Hepatocyte (in vitro differentiated cells): ENCODE data around the gene LY6G6F.

Experiments
- EZH2 ChIP-seq: fragments of 200-600 bp; sonication (generic); IDR thresholded peaks from 2 replicates; pipeline ENCODE4 v1.6.1; 2016; ENCODE audit warnings: antibody characterized with exemption, mild to moderate bottlenecking, borderline replicate concordance
- EZH2phosphoT487 ChIP-seq: fragments of 200-600 bp; sonication (generic); IDR thresholded peaks from one replicate; pipeline ENCODE4 v1.6.1; 2018; ENCODE audit warnings: antibody characterized with exemption, mild to moderate bottlenecking, low read depth, moderate library complexity; ENCODE audit not compliant: unreplicated experiment, severe bottlenecking
- TF ChIP-seq, protein P1 (sequence below): fragments of 200-600 bp; sonication (generic); IDR thresholded peaks from 2 replicates; pipeline ENCODE4 v1.5.1; 2016; ENCODE audit warnings: antibody characterized with exemption, mild to moderate bottlenecking; ENCODE audit not compliant: poor library complexity

DNA sequence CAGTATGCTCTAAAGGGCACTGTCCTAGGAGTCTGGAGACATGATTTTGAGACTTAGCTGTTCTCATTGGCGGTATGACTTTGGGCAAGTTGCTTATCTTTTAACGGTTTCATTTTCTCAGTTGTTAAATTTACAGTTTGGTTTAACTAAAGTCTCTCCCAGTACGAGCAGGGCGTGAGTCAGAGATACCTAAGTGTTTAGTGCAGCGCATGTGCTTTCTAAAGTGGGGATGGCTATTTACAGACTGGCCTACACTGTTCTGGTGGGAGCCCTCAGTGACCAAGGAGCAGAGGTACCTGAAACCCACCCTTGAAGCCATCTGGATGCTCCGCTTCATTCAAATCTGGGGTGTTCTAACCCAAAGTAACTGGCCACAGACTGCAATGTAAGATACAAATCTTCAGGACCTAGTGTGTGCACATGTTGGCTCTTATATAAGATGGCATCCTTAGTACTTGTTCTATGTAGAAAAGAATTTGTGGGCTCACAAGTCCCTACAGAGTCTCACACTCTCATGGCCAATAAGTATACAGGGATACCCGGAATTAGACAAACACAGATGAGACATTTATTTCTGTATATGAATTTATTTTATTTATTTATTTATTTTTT lies 43.9 kb downstream of the LY6G6F start:
- TF ChIP-seq, protein P1, sequence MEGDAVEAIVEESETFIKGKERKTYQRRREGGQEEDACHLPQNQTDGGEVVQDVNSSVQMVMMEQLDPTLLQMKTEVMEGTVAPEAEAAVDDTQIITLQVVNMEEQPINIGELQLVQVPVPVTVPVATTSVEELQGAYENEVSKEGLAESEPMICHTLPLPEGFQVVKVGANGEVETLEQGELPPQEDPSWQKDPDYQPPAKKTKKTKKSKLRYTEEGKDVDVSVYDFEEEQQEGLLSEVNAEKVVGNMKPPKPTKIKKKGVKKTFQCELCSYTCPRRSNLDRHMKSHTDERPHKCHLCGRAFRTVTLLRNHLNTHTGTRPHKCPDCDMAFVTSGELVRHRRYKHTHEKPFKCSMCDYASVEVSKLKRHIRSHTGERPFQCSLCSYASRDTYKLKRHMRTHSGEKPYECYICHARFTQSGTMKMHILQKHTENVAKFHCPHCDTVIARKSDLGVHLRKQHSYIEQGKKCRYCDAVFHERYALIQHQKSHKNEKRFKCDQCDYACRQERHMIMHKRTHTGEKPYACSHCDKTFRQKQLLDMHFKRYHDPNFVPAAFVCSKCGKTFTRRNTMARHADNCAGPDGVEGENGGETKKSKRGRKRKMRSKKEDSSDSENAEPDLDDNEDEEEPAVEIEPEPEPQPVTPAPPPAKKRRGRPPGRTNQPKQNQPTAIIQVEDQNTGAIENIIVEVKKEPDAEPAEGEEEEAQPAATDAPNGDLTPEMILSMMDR, result no peak
- no peak for TF ChIP-seq EZH2phosphoT487
- TF ChIP-seq EZH2, result no peak
